GM12801 (cell line): ENCODE results near the gene CLEC2B.

Experiments
- CTCF ChIP-seq: IDR thresholded peaks from one replicate; pipeline ENCODE4 v1.5.1; 2011; ENCODE audit warnings: control low read depth; ENCODE audit not compliant: insufficient read length; ENCODE audit errors: extremely low read depth

CLEC2B gene

GRCh38 chr12:9851927-9852326 is 17.2 kb downstream of the CLEC2B start:
- no peak for TF ChIP-seq CTCF

- TF ChIP-seq CTCF, result no peak
Measured at GRCh38 chr12:9851050-9851449, 18.1 kb downstream of the CLEC2B start.

GRCh38 chr12:9848899-9849298 is 20.3 kb downstream of the CLEC2B start:
- TF ChIP-seq CTCF, result no peak

GRCh38 chr12:9843407-9843806 is 25.7 kb downstream of the CLEC2B start:
- no peak for TF ChIP-seq CTCF

GRCh38 chr12:9831720-9832119 is 37.4 kb downstream of the CLEC2B start:
- no peak for TF ChIP-seq CTCF

GRCh38 chr12:9829982-9830381 is 39.2 kb downstream of the CLEC2B start:
- TF ChIP-seq CTCF, result no peak

- TF ChIP-seq CTCF, result no peak
Measured at GRCh38 chr12:9829483-9829882, 39.7 kb downstream of the CLEC2B start.

- TF ChIP-seq CTCF, result no peak
Measured at GRCh38 chr12:9827209-9827888, 41.8 kb downstream of the CLEC2B start, which contains the start of gene KLRF1. Gene KLRF1, plus strand, starts transcription at chr12:9827481. Its CDS starts 64 bp downstream, at chr12:9827545.
